GM06990 (cell line): ENCODE results near the gene MMEL1.

Experiments
- DNase-seq: peaks from one replicate; pipeline ENCODE4 v3.0.0-alpha.2; 2011; ENCODE audit not compliant: insufficient read length; ENCODE audit errors: extremely low read depth
- H3K27me3 ChIP-seq: replicated peaks from 2 replicates; pipeline ENCODE4 v1.6.0; 2011; ENCODE audit warnings: low read length; ENCODE audit not compliant: control insufficient read depth, insufficient read depth
- H3K36me3 ChIP-seq: 2 replicates; pipeline ENCODE4 v1.5.1; 2011; ENCODE audit warnings: low read length; ENCODE audit not compliant: control insufficient read depth, insufficient read depth
- H3K4me3 ChIP-seq: replicated peaks from 2 replicates; pipeline ENCODE4 v1.5.1; 2011; ENCODE audit warnings: low read depth, mild to moderate bottlenecking, control low read depth, low read length
- CTCF ChIP-seq: IDR thresholded peaks from 2 replicates; pipeline ENCODE4 v1.5.1; 2011; ENCODE audit warnings: low read length, control low read depth, mild to moderate bottlenecking, inconsistent platforms; ENCODE audit not compliant: insufficient read depth, poor library complexity, severe bottlenecking

MMEL1 gene

GRCh38 chr1:2650967-2651645 lies 18.3 kb upstream of the MMEL1 start:
- no peaks in the 10 kb centered on the region for H3K36me3 ChIP-seq
- peaks cover 5% of the 10 kb centered on the region; the same call in 1 of the 2 replicates for H3K27me3 ChIP-seq
- no peak for TF ChIP-seq CTCF
- no peak for DNase-seq
- H3K4me3 ChIP-seq = no peak overlapping the region

GRCh38 chr1:2646837-2647236 lies 14.0 kb upstream of the MMEL1 start:
- H3K27me3 ChIP-seq = no peaks in the 10 kb centered on the region
- TF ChIP-seq CTCF = no peak
- no peak for DNase-seq
- no peaks in the 10 kb centered on the region for H3K36me3 ChIP-seq
- H3K4me3 ChIP-seq = no peak overlapping the region

GRCh38 chr1:2645776-2646175 lies 13.0 kb upstream of the MMEL1 start:
- TF ChIP-seq CTCF = no peak
- no peak for DNase-seq
- no peaks in the 10 kb centered on the region for H3K27me3 ChIP-seq

GRCh38 chr1:2645143-2645542 lies 12.3 kb upstream of the MMEL1 start:
- Histone ChIP-seq H3K27me3 (no peaks in the 10 kb centered on the region), H3K36me3 (no peaks in the 10 kb centered on the region), H3K4me3 (no peak overlapping the region)
- no peak for TF ChIP-seq CTCF
- no peak for DNase-seq

More at GRCh38 chr1:2645776-2646175, 13.0 kb upstream of the MMEL1 start:
- Histone ChIP-seq H3K36me3 (no peaks in the 10 kb centered on the region), H3K4me3 (no peak overlapping the region)

GRCh38 chr1:2644591-2645101 lies 11.8 kb upstream of the MMEL1 start:
- H3K4me3 ChIP-seq = no peak overlapping the region
- H3K36me3 ChIP-seq = no peaks in the 10 kb centered on the region
- DNase-seq = no peak
- no peaks in the 10 kb centered on the region for H3K27me3 ChIP-seq
- no peak for TF ChIP-seq CTCF
